BE2C (cell line): ENCODE measurements around the gene GABBR2.

Experiments
- DNase-seq: peaks from one replicate; pipeline ENCODE4 v3.0.0-alpha.2; 2020
- H3K27me3 ChIP-seq: fragments of 250-450 bp; sonication (Bioruptor Pico); 2 replicates; pipeline ENCODE4 v1.5.1; 2020; ENCODE audit warnings: mild to moderate bottlenecking
- H3K36me3 ChIP-seq: fragments of 250-450 bp; sonication (Bioruptor Pico); 2 replicates; pipeline ENCODE4 v1.5.1; 2020; ENCODE audit warnings: mild to moderate bottlenecking
- H3K4me1 ChIP-seq: fragments of 250-450 bp; sonication (Bioruptor Pico); 2 replicates; pipeline ENCODE4 v1.5.1; 2020
- H3K4me3 ChIP-seq: 2 replicates; pipeline ENCODE4 v1.5.1; 2011; ENCODE audit warnings: low read depth, low read length
- H3K9me3 ChIP-seq: fragments of 250-450 bp; sonication (Bioruptor Pico); 2 replicates; pipeline ENCODE4 v1.5.1; 2020
- TF ChIP-seq, protein P1 (sequence below): IDR thresholded peaks from 2 replicates; pipeline ENCODE4 v1.5.1; 2012; ENCODE audit warnings: mild to moderate bottlenecking, low read depth, low read length

GABBR2 gene

DNA sequence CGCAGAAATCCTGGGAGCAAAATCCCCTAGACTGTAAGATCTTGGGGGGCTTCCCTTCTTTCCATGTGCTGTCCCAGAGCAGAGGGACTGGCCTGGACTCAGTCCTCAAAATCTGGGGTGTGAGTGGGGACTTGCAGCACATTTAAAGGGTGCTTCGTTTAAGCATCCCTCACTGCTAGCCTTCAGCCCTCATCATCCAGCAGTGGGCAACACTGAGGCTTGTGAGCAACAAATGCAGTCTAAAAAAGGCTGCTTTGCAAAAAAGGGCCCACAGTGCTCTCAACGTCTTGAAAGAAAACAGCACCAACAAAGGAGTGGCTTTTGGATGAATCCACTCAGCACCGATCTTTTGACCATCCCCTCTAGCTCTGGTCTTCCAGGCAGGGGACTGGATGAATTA, 325.0 kb downstream of the GABBR2 start:
- H3K36me3 ChIP-seq, result no peaks in the 10 kb centered on the region
- H3K9me3 ChIP-seq, result no peaks in the 10 kb centered on the region
- H3K27me3 ChIP-seq, result no peaks in the 10 kb centered on the region
- no peak for DNase-seq
- peaks cover 6% of the 10 kb centered on the region for H3K4me1 ChIP-seq
- TF ChIP-seq, protein P1, sequence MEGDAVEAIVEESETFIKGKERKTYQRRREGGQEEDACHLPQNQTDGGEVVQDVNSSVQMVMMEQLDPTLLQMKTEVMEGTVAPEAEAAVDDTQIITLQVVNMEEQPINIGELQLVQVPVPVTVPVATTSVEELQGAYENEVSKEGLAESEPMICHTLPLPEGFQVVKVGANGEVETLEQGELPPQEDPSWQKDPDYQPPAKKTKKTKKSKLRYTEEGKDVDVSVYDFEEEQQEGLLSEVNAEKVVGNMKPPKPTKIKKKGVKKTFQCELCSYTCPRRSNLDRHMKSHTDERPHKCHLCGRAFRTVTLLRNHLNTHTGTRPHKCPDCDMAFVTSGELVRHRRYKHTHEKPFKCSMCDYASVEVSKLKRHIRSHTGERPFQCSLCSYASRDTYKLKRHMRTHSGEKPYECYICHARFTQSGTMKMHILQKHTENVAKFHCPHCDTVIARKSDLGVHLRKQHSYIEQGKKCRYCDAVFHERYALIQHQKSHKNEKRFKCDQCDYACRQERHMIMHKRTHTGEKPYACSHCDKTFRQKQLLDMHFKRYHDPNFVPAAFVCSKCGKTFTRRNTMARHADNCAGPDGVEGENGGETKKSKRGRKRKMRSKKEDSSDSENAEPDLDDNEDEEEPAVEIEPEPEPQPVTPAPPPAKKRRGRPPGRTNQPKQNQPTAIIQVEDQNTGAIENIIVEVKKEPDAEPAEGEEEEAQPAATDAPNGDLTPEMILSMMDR, result peak; percentile 30
- no peak overlapping the region for H3K4me3 ChIP-seq

DNA sequence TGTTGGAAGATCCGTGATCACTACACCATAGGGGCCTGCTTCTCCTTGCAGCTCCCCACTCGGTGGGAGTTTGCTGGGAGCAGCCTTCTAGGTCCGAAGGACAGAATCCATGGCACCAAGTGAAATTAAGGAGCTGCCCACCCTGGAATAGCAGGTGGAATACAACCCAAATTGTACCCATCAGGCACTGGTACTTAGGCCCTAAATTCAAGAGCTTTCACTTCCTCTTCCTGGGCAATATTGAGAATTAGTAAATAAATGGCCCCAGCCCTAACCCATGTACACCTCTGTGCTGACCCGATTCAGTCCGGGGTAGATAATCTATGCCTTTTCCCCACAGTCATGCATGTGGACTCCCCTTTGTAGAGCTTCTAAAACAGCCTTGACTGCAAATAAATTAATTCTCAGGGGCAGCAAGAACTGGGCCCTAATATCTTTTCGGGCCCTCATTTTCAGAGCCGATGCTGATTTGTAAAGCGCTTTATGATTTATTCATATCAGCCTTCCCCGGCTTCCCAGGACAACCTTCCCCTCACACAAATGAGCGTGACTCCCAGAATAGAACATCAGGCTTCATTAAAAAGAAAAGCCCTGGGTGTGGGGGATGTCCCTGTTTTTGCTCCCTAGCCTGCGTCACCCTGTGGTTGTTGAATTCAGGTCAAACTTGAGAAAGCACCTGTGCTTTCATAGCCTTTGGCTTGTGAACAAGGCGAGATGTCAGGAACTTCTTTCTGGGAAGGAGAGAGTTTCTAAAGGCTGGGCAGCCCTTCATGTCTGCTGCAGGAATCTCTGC, 327.2 kb downstream of the GABBR2 start:
- no peak for DNase-seq
- TF ChIP-seq, protein P1, result no peak
- Histone ChIP-seq H3K27me3 (no peaks in the 10 kb centered on the region), H3K9me3 (no peaks in the 10 kb centered on the region), H3K36me3 (no peaks in the 10 kb centered on the region), H3K4me1 (peaks cover 6% of the 10 kb centered on the region), H3K4me3 (no peak overlapping the region)

DNA sequence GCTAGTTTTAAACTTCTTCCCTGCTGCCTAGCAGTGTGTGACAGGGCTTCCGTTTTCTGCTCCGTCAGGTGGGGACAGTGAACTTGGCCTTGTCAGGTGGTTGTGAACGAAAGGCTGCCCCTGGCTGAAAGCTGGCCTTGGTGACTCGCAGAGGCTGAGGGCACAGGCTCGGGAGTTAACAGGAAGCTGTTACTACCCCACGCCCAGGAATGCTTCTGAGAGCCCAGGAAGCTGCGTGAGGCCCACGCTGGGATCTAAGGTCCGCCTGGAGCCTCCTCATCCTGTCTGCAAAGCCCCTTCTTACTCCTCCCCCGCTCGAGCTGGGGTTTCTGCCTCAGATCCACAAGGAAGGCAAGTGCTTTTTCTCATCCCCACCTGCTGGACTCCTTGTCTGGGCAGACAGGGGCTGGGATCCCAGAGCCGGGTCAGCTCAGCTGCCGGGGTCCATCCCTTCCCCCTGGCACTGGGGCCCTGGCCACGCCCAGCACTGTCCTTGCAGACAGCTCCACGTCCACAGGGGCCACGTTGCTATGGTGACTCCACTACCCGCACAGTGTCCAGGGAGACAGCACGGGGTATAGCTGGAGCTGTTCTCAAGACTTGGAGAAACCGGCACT, 328.6 kb downstream of the GABBR2 start:
- Histone ChIP-seq H3K36me3 (no peaks in the 10 kb centered on the region), H3K4me3 (peak overlapping the region; percentile 14; the same call in 1 of the 2 replicates), H3K9me3 (no peaks in the 10 kb centered on the region), H3K27me3 (no peaks in the 10 kb centered on the region), H3K4me1 (peaks cover 6% of the 10 kb centered on the region)
- TF ChIP-seq, protein P1, result no peak
- DNase-seq, result peak; percentile 40

DNA sequence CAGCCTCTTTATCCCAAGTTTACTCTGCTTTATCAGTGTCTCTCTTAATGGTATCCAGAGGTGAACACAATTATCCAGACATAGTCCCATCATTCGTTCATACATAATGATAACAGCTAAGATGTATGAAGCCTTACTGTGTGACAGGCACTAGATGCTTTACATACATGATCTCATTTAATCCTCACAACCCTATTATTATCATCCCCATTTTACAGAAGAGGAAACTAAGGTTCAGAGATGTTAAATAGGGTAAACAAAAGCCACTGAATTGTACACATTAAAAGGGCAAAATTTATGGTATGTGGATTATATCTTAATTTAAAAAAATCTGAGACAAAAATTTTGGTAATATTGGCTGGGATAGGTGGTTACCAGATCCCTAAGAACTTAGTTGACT, 329.2 kb downstream of the GABBR2 start:
- no peaks in the 10 kb centered on the region for H3K36me3 ChIP-seq
- TF ChIP-seq, protein P1, result no peak
- no peaks in the 10 kb centered on the region for H3K9me3 ChIP-seq
- no peaks in the 10 kb centered on the region for H3K27me3 ChIP-seq
- H3K4me1 ChIP-seq, result peaks cover 6% of the 10 kb centered on the region
- no peak overlapping the region for H3K4me3 ChIP-seq
- no peak for DNase-seq

DNA sequence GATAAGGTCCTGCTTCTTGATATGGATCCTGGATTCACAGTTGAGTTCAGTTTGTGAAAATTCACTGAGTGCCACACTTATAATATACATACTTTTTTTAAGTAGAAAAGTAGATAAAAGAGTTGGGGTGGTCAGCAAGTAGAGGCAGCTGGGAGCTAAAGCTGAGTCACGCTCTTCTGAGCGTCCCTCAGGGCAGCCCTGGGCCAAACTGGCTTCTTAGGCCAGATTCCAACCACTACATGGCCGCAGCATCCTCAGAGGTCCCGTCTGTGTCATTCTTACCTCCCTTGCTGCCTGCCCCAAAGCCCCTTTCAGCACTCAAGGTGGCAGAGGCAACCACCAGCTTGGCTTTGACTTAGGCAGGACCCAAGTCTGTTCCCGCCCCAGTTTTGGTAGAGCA, 329.9 kb downstream of the GABBR2 start:
- DNase-seq, result no peak
- no peak overlapping the region for H3K4me3 ChIP-seq
- peaks cover 6% of the 10 kb centered on the region for H3K4me1 ChIP-seq
- H3K27me3 ChIP-seq, result no peaks in the 10 kb centered on the region
- TF ChIP-seq, protein P1, result no peak
- no peaks in the 10 kb centered on the region for H3K9me3 ChIP-seq
- no peaks in the 10 kb centered on the region for H3K36me3 ChIP-seq

DNA sequence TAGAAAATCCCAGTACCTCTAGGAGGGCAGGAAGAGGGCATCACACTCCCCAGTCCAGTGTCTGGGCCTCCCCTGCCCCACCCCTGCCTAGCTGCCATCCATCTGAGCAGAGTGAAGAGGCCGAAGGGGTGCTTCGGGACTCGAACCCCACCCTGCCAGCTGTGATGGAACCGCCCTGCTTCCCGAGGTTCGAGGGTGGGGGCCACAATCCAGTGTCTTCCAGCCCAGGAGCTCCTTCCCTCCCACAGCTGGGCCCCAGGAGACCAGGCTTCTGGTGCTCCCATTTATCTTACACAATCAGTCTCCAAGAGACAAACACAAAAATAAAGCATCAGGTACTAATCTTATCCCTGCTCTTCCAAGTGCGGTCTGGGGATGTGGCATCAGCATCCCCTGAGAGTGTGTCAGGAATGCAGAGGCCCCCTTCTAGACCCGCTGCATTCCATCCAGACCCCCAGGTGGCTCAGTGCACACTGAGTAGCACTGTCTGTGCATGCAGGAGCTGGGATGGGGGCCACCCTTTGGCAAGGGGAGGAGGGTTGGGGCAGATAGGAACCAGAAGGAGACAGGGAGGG, 330.4 kb downstream of the GABBR2 start:
- no peaks in the 10 kb centered on the region for H3K27me3 ChIP-seq
- no peak for DNase-seq
- H3K36me3 ChIP-seq, result no peaks in the 10 kb centered on the region
- no peak overlapping the region for H3K4me3 ChIP-seq
- H3K4me1 ChIP-seq, result peaks cover 6% of the 10 kb centered on the region
- TF ChIP-seq, protein P1, result no peak
- no peaks in the 10 kb centered on the region for H3K9me3 ChIP-seq
